Nephron (organoid): ENCODE measurements around the gene EPS8L3.
A peak's percentile ranks its signal among the peaks of the same experiment; 100 is the strongest.
"Not testable (repeated sequence)": the region's sequence is repeated elsewhere in the genome, so short reads cannot be mapped to it uniquely, and the experiment has no call there.

Source experiments
- H3K27ac Mint-ChIP-seq, 3 experiments: 2 replicates each; pipeline ENCODE4 v1.8.0; 2020; ENCODE audit warnings: mixed read lengths in 3 of 3, mild to moderate bottlenecking in 2 of 3, moderate library complexity in 1 of 3
- H3K27me3 Mint-ChIP-seq: 2 replicates; pipeline ENCODE4 v1.8.0; 2021; ENCODE audit warnings: low read depth, mild to moderate bottlenecking, moderate library complexity, mixed read lengths
- H3K36me3 Mint-ChIP-seq: 2 replicates; pipeline ENCODE4 v1.8.0; 2020; ENCODE audit warnings: low read depth, mixed read lengths
- H3K4me1 Mint-ChIP-seq: 2 replicates; pipeline ENCODE4 v1.8.0; 2020; ENCODE audit warnings: mixed read lengths
- H3K4me3 Mint-ChIP-seq, 3 experiments: 2 replicates each; pipeline ENCODE4 v1.8.0; 2020; ENCODE audit warnings: mild to moderate bottlenecking in 3 of 3, mixed read lengths in 3 of 3, moderate library complexity in 2 of 3
- H3K9me3 Mint-ChIP-seq: 2 replicates; pipeline ENCODE4 v1.8.0; 2020; ENCODE audit warnings: mixed read lengths
- CTCF ChIP-seq, 3 experiments: fragments of 200-600 bp; sonication (generic); IDR thresholded peaks; one replicate each; pipeline ENCODE4 v1.5.0; 2021; ENCODE audit warnings: antibody characterized with exemption in 3 of 3; ENCODE audit not compliant: unreplicated experiment in 3 of 3

Gene EPS8L3

DNA sequence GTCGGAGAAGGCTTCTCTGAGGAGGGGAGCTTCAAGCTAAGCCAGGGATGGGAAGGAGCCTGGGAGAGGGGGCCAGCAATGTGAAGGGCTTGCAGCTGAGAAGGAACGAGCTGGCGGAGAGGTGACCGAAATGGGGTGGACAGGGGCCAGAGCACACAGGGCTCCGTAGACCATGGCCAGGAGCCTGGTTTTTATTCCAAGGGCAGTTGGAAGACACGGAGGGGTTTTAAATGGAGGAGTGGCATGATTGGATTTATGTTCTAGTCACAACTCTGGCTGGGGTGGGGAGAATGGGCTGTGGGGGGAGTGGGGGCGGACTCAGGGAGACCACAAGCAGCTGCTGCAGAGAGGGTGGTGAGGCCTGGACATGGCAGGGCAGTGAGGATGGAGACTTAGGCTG, 5.1 kb upstream of the EPS8L3 start:
- no peak overlapping the region for H3K4me3 Mint-ChIP-seq
- H3K36me3 Mint-ChIP-seq = no peaks in the 10 kb centered on the region
- H3K4me1 Mint-ChIP-seq = peaks cover 12% of the 10 kb centered on the region
- peaks cover 7% of the 10 kb centered on the region for H3K27me3 Mint-ChIP-seq
- no peaks in the 10 kb centered on the region for H3K9me3 Mint-ChIP-seq
- H3K27ac Mint-ChIP-seq = peak overlapping the region in 1 of 3 experiments; percentile 25
- no peak for TF ChIP-seq CTCF (IDR thresholded peaks at IDR 0.05; ENCODE audit: unreplicated experiment in 3 of 3)

DNA sequence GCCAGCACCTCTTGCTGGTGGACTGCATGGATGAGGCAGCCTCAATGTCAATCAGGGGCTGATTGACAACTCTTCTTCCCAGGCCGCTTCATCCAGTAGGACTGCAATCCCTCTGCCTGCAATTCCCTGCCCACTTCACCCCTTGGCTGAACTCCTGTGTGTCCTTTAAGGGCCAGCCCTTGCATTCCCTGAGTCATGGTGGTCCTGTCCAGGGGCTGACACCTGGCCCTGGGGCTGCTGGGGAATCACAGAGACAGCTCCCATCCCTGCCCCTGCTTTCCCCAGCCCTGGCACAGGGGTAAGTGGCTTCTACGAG, 4.6 kb upstream of the EPS8L3 start:
- no peak overlapping the region for H3K27ac Mint-ChIP-seq
- H3K27me3 Mint-ChIP-seq = peaks cover 7% of the 10 kb centered on the region
- H3K9me3 Mint-ChIP-seq = no peaks in the 10 kb centered on the region
- H3K4me3 Mint-ChIP-seq = no peak overlapping the region
- TF ChIP-seq CTCF (IDR thresholded peaks at IDR 0.05; ENCODE audit: unreplicated experiment in 3 of 3) = no peak
- H3K36me3 Mint-ChIP-seq = no peaks in the 10 kb centered on the region
- H3K4me1 Mint-ChIP-seq = peaks cover 7% of the 10 kb centered on the region

DNA sequence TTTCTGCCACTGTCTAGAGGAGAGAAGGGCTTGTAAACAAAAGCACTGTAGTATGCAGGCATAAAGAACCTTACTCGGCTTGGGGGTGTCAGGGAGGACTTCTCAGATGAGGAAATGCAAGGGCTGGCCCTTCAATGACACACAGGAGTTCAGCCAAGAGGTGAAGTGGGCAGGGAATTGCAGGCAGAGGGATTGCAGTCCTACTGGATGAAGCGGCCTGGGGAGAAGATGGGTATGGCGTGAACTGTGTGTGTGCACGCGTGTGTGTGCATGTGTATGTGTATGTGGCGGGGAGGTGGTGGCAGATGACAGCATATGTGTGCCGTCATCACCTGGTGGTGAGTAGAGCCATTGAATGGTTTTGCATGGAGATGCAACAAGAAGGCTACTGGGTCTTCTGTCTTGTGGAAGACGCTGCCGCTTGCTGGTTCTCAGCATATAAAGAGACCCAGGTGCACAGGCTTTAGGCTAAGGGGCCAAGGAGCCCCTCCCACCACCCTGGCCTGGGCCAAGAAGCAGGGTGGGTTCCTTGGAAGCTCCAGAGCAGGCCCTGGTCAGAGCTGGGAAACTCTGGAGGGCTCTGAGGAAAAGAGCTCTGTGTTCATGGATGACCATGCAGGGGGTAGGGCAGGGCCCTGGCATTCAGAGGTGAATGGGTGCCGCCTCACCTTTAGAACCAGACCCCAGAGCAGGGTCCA, 4.1 kb upstream of the EPS8L3 start:
- H3K27ac Mint-ChIP-seq = no peak overlapping the region
- no peak overlapping the region for H3K4me3 Mint-ChIP-seq
- H3K9me3 Mint-ChIP-seq = no peaks in the 10 kb centered on the region
- no peaks in the 10 kb centered on the region for H3K36me3 Mint-ChIP-seq
- H3K27me3 Mint-ChIP-seq = peaks cover 7% of the 10 kb centered on the region
- TF ChIP-seq CTCF (IDR thresholded peaks at IDR 0.05; ENCODE audit: unreplicated experiment in 3 of 3) = no peak
- H3K4me1 Mint-ChIP-seq = peaks cover 7% of the 10 kb centered on the region

- not testable (repeated sequence) for H3K4me1 Mint-ChIP-seq, H3K4me3 Mint-ChIP-seq, H3K9me3 Mint-ChIP-seq, H3K27ac Mint-ChIP-seq, H3K36me3 Mint-ChIP-seq, H3K27me3 Mint-ChIP-seq
These were observed 3.4 kb upstream of the EPS8L3 start for GRCh38 chr1:109766991-109767636.

DNA sequence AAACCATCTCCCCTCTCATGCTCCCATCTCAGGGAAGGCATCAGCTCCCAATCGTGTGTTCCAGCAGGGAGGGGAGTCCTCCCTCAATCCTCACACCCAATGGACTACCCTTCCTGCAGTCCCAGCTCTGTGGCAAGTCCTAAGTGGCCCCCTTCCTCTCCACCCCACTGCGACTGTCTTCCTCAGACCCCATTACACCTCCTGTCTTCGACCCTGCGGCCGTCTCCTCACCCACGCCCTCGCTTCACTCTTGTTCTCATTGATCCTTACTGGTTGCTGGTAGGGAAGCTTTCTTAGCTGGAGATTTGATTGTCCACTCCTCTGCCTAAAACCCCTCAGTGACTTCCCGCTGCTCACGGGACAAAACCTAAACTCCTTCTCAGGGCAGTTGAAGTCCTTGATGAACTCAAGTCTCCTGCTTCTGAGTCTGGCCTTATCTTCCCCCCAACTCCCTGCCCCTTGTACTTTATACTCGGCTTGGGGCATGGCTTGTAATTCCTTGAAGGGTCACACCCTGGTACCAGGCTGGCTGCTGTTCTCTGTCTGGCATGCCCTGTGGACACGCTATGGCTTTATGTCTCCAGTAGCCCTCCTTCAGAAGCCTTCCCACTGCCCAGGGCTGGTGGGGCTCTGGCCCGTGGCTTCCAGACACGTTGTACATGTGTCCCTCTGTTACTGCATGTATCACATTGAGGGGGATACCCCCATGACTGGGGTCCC, 2.3 kb upstream of the EPS8L3 start:
- Mint-ChIP-seq H3K27me3 (peaks cover 6% of the 10 kb centered on the region), H3K9me3 (no peaks in the 10 kb centered on the region), H3K36me3 (no peaks in the 10 kb centered on the region), H3K4me1 (peaks cover 2% of the 10 kb centered on the region), H3K4me3 (no peak overlapping the region), H3K27ac (no peak overlapping the region)
- TF ChIP-seq CTCF (IDR thresholded peaks at IDR 0.05; ENCODE audit: unreplicated experiment in 3 of 3) = no peak

- no peaks in the 10 kb centered on the region for H3K36me3 Mint-ChIP-seq
- no peak overlapping the region for H3K4me3 Mint-ChIP-seq
- H3K4me1 Mint-ChIP-seq = no peaks in the 10 kb centered on the region
- H3K27ac Mint-ChIP-seq = no peak overlapping the region
- H3K9me3 Mint-ChIP-seq = no peaks in the 10 kb centered on the region
- no peak for TF ChIP-seq CTCF (IDR thresholded peaks at IDR 0.05; ENCODE audit: unreplicated experiment in 3 of 3)
- H3K27me3 Mint-ChIP-seq = peaks cover 3% of the 10 kb centered on the region
These were observed 1.7 kb upstream of the EPS8L3 start for GRCh38 chr1:109765483-109765815.
